Measurements from ENCODE around the gene CABCOCO1.
"Not testable (repeated sequence)": the region's sequence is repeated elsewhere in the genome, so short reads cannot be mapped to it uniquely, and the experiment has no call there.

The CABCOCO1 gene

GRCh38 chr10:61712105-61712504 lies 49.4 kb downstream of the CABCOCO1 start:
- peaks cover 25% of the 10 kb centered on the region for H3K27me3 Mint-ChIP-seq
- H3K36me3 Mint-ChIP-seq (ENCODE audit: low read depth); H3K4me1 Mint-ChIP-seq (ENCODE audit: low read depth); H3K27ac Mint-ChIP-seq; DNase-seq; H3K4me3 Mint-ChIP-seq; H3K9me3 Mint-ChIP-seq: not testable (repeated sequence)

- H3K27me3 Mint-ChIP-seq: peaks cover 23% of the 10 kb centered on the region
- not testable (repeated sequence) for DNase-seq; H3K4me3 Mint-ChIP-seq; H3K36me3 Mint-ChIP-seq (ENCODE audit: low read depth); H3K9me3 Mint-ChIP-seq; H3K27ac Mint-ChIP-seq; H3K4me1 Mint-ChIP-seq (ENCODE audit: low read depth)
These were observed 56.7 kb downstream of the CABCOCO1 start for GRCh38 chr10:61719475-61719874.

- no peaks in the 10 kb centered on the region for H3K4me1 Mint-ChIP-seq (ENCODE audit: low read depth)
- no peak overlapping the region for H3K27ac Mint-ChIP-seq
- H3K36me3 Mint-ChIP-seq (ENCODE audit: low read depth): no peaks in the 10 kb centered on the region
- no peak overlapping the region for H3K4me3 Mint-ChIP-seq
- peaks cover 3% of the 10 kb centered on the region for H3K9me3 Mint-ChIP-seq
- DNase-seq: no peak
- H3K27me3 Mint-ChIP-seq: peaks cover 23% of the 10 kb centered on the region
These were observed 57.2 kb downstream of the CABCOCO1 start for GRCh38 chr10:61719906-61720305.

GRCh38 chr10:61721431-61721830 lies 58.7 kb downstream of the CABCOCO1 start:
- Mint-ChIP-seq H3K36me3 (ENCODE audit: low read depth) (no peaks in the 10 kb centered on the region), H3K4me3 (no peak overlapping the region), H3K4me1 (ENCODE audit: low read depth) (no peaks in the 10 kb centered on the region), H3K27me3 (peaks cover 23% of the 10 kb centered on the region), H3K9me3 (peaks cover 4% of the 10 kb centered on the region), H3K27ac (no peak overlapping the region)
- no peak for DNase-seq

GRCh38 chr10:61725221-61725620 lies 62.5 kb downstream of the CABCOCO1 start:
- H3K36me3 Mint-ChIP-seq (ENCODE audit: low read depth); H3K27ac Mint-ChIP-seq; DNase-seq; H3K4me3 Mint-ChIP-seq; H3K4me1 Mint-ChIP-seq (ENCODE audit: low read depth); H3K9me3 Mint-ChIP-seq: not testable (repeated sequence)
- peaks cover 28% of the 10 kb centered on the region for H3K27me3 Mint-ChIP-seq

GRCh38 chr10:61729596-61729995 lies 66.9 kb downstream of the CABCOCO1 start:
- peaks cover 3% of the 10 kb centered on the region for H3K9me3 Mint-ChIP-seq
- H3K4me1 Mint-ChIP-seq (ENCODE audit: low read depth): no peaks in the 10 kb centered on the region

GRCh38 chr10:61730671-61731070 lies 67.9 kb downstream of the CABCOCO1 start:
- no peak for DNase-seq
- Mint-ChIP-seq H3K36me3 (ENCODE audit: low read depth) (no peaks in the 10 kb centered on the region), H3K4me1 (ENCODE audit: low read depth) (no peaks in the 10 kb centered on the region), H3K27me3 (peaks cover 39% of the 10 kb centered on the region), H3K9me3 (no peaks in the 10 kb centered on the region), H3K4me3 (no peak overlapping the region), H3K27ac (no peak overlapping the region)

More at GRCh38 chr10:61729596-61729995, 66.9 kb downstream of the CABCOCO1 start:
- Mint-ChIP-seq H3K36me3 (ENCODE audit: low read depth) (no peaks in the 10 kb centered on the region), H3K27me3 (peaks cover 36% of the 10 kb centered on the region), H3K27ac (no peak overlapping the region), H3K4me3 (no peak overlapping the region)
- no peak for DNase-seq

- Mint-ChIP-seq H3K4me1 (ENCODE audit: low read depth) (no peaks in the 10 kb centered on the region), H3K27me3 (peaks cover 48% of the 10 kb centered on the region), H3K36me3 (ENCODE audit: low read depth) (no peaks in the 10 kb centered on the region), H3K4me3 (no peak overlapping the region), H3K9me3 (no peaks in the 10 kb centered on the region), H3K27ac (no peak overlapping the region)
- no peak for DNase-seq
These were observed 68.9 kb downstream of the CABCOCO1 start for GRCh38 chr10:61731638-61732037.

GRCh38 chr10:61732629-61733278 lies 70.0 kb downstream of the CABCOCO1 start:
- Mint-ChIP-seq H3K4me3 (no peak overlapping the region), H3K36me3 (ENCODE audit: low read depth) (no peaks in the 10 kb centered on the region), H3K9me3 (no peaks in the 10 kb centered on the region), H3K27me3 (peaks cover 57% of the 10 kb centered on the region), H3K27ac (no peak overlapping the region), H3K4me1 (ENCODE audit: low read depth) (no peaks in the 10 kb centered on the region)
- no peak for DNase-seq

- H3K27ac Mint-ChIP-seq: no peak overlapping the region
- peaks cover 57% of the 10 kb centered on the region for H3K27me3 Mint-ChIP-seq
These were observed 70.7 kb downstream of the CABCOCO1 start for GRCh38 chr10:61733358-61733940.

GRCh38 chr10:61735882-61736281 lies 73.2 kb downstream of the CABCOCO1 start:
- Mint-ChIP-seq H3K27me3 (peaks cover 41% of the 10 kb centered on the region), H3K4me3 (no peak overlapping the region), H3K9me3 (no peaks in the 10 kb centered on the region), H3K4me1 (ENCODE audit: low read depth) (no peaks in the 10 kb centered on the region), H3K27ac (no peak overlapping the region), H3K36me3 (ENCODE audit: low read depth) (no peaks in the 10 kb centered on the region)
- DNase-seq: no peak

More at GRCh38 chr10:61733358-61733940, 70.7 kb downstream of the CABCOCO1 start:
- Mint-ChIP-seq H3K4me1 (ENCODE audit: low read depth) (no peaks in the 10 kb centered on the region), H3K4me3 (no peak overlapping the region), H3K9me3 (no peaks in the 10 kb centered on the region), H3K36me3 (ENCODE audit: low read depth) (no peaks in the 10 kb centered on the region)
- no peak for DNase-seq

GRCh38 chr10:61737455-61737854 lies 74.7 kb downstream of the CABCOCO1 start:
- H3K27me3 Mint-ChIP-seq: peaks cover 36% of the 10 kb centered on the region
- not testable (repeated sequence) for H3K4me3 Mint-ChIP-seq; H3K9me3 Mint-ChIP-seq; H3K36me3 Mint-ChIP-seq (ENCODE audit: low read depth); H3K4me1 Mint-ChIP-seq (ENCODE audit: low read depth); H3K27ac Mint-ChIP-seq; DNase-seq

- no peaks in the 10 kb centered on the region for H3K27me3 Mint-ChIP-seq
- H3K36me3 Mint-ChIP-seq (ENCODE audit: low read depth): no peaks in the 10 kb centered on the region
- DNase-seq: no peak
- H3K4me3 Mint-ChIP-seq: no peak overlapping the region
- peaks cover 6% of the 10 kb centered on the region for H3K9me3 Mint-ChIP-seq
- H3K27ac Mint-ChIP-seq: no peak overlapping the region
- H3K4me1 Mint-ChIP-seq (ENCODE audit: low read depth): no peaks in the 10 kb centered on the region
These were observed 80.1 kb downstream of the CABCOCO1 start for GRCh38 chr10:61742812-61743211.

GRCh38 chr10:61744469-61744868 lies 81.7 kb downstream of the CABCOCO1 start:
- H3K27me3 Mint-ChIP-seq: no peaks in the 10 kb centered on the region
- no peak overlapping the region for H3K27ac Mint-ChIP-seq
- H3K4me3 Mint-ChIP-seq: no peak overlapping the region
- DNase-seq: no peak
- peaks cover 6% of the 10 kb centered on the region for H3K9me3 Mint-ChIP-seq
- H3K36me3 Mint-ChIP-seq (ENCODE audit: low read depth): no peaks in the 10 kb centered on the region
- H3K4me1 Mint-ChIP-seq (ENCODE audit: low read depth): no peaks in the 10 kb centered on the region

- Mint-ChIP-seq H3K27me3 (no peaks in the 10 kb centered on the region), H3K4me1 (ENCODE audit: low read depth) (peaks cover 8% of the 10 kb centered on the region), H3K9me3 (peaks cover 6% of the 10 kb centered on the region), H3K4me3 (no peak overlapping the region), H3K27ac (no peak overlapping the region), H3K36me3 (ENCODE audit: low read depth) (no peaks in the 10 kb centered on the region)
- no peak for DNase-seq
These were observed 83.6 kb downstream of the CABCOCO1 start for GRCh38 chr10:61746377-61746776.

All from activated T-cell treated with anti-CD3 and anti-CD28 coated beads, Interleukin-2, amount 50 U/mL, for 24 hours (primary cell).